DMS53 treated with DMSO at 0.1 percent for 48 hours (cell line): ENCODE results near the gene CPLX1.

ENCODE experiments used
- DNase-seq: peaks from one replicate; lab custom pipeline; 2025; ENCODE audit not compliant: unreplicated experiment; lab: John Stamatoyannopoulos, UW

Gene CPLX1

GRCh38 chr4:833731-834367 is 7.9 kb upstream of the CPLX1 start:
- DNase-seq, result no peak

GRCh38 chr4:833156-833555 is 7.2 kb upstream of the CPLX1 start:
- no peak for DNase-seq

GRCh38 chr4:832536-832935 is 6.6 kb upstream of the CPLX1 start:
- no peak for DNase-seq

GRCh38 chr4:832108-832507 is 6.2 kb upstream of the CPLX1 start:
- no peak for DNase-seq

GRCh38 chr4:831483-831805 is 5.5 kb upstream of the CPLX1 start:
- DNase-seq, result no peak

- no peak for DNase-seq
These were observed 4.9 kb upstream of the CPLX1 start for GRCh38 chr4:830601-831482.

GRCh38 chr4:829761-830600 is 4.1 kb upstream of the CPLX1 start:
- DNase-seq, result no peak

- DNase-seq, result no peak
These were observed 3.4 kb upstream of the CPLX1 start for GRCh38 chr4:829291-829690.

- DNase-seq, result peak; percentile 25
These were observed 2.8 kb upstream of the CPLX1 start for GRCh38 chr4:828641-829271.

GRCh38 chr4:827209-828081 is 1.5 kb upstream of the CPLX1 start:
- DNase-seq, result no peak

GRCh38 chr4:826508-827208 is 729 bp upstream of the CPLX1 start:
- DNase-seq, result no peak

GRCh38 chr4:825063-825970 is 612 bp downstream of the CPLX1 start:
- DNase-seq, result peak; percentile 41

GRCh38 chr4:824461-825062 is 1.4 kb downstream of the CPLX1 start:
- no peak for DNase-seq

GRCh38 chr4:823761-824460 is 2.0 kb downstream of the CPLX1 start:
- no peak for DNase-seq

GRCh38 chr4:823176-823760 is 2.7 kb downstream of the CPLX1 start:
- no peak for DNase-seq

- DNase-seq, result no peak
These were observed 3.4 kb downstream of the CPLX1 start for GRCh38 chr4:822361-823175.
